ENCODE data around the gene CSNK1D. TPM values are rescaled to one million over a fixed set of nuclear protein-coding genes. Genes with fewer than 3 reads are reported as not detected.

CSNK1D gene
- total RNA-seq, 1 donor from 2014 or later = 118 TPM

DNA sequence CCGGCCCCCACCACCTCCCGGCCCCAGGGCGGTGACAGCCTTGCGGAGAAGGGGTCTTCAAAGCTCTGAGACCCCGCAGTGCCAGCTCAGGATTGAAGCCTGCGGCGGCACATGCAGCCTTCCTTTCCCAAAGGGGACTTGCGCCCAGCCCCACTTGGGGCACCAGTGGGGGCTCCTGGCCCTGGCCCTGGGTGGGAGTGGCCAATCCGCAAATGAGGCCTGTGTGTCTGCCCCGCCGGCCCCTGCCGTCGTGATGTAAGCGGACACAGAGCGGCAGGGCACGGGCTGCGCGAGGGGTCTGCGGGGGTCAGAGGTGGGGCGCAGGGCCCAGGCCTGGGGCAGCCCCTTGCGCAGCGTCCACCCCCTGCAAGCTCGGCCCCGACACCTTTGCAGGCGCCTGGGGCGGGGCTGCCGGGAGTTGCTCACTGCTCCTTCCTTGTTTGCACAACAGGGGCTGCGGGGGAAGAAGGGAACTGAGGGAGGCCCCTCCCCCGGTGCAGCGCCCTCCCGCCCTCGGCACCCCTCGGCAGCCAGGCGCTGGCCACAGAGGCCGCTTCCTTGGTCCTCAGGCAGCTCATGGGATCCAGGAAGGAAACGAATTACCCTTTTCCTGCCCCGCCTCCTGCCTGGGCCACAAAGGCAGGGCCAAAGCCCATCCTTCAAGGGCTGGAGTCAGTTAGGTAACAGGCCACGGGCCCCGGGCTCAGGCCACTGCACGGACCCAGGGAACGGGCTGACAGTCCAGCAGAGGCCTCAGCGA is 41.8 kb downstream of the CSNK1D start:
- no peak for DNase-seq (ENCODE audit: extremely low spot score, unreplicated experiment)
- Mint-ChIP-seq H3K27ac (ENCODE audit: unreplicated experiment) (no peak overlapping the region), H3K4me1 (ENCODE audit: unreplicated experiment) (peaks cover 30% of the 10 kb centered on the region), H3K27me3 (ENCODE audit: unreplicated experiment) (no peaks in the 10 kb centered on the region), H3K9me3 (ENCODE audit: unreplicated experiment) (no peaks in the 10 kb centered on the region), H3K4me3 (ENCODE audit: unreplicated experiment) (no peak overlapping the region), H3K36me3 (ENCODE audit: unreplicated experiment) (no peaks in the 10 kb centered on the region)
- TF ChIP-seq, protein P1, sequence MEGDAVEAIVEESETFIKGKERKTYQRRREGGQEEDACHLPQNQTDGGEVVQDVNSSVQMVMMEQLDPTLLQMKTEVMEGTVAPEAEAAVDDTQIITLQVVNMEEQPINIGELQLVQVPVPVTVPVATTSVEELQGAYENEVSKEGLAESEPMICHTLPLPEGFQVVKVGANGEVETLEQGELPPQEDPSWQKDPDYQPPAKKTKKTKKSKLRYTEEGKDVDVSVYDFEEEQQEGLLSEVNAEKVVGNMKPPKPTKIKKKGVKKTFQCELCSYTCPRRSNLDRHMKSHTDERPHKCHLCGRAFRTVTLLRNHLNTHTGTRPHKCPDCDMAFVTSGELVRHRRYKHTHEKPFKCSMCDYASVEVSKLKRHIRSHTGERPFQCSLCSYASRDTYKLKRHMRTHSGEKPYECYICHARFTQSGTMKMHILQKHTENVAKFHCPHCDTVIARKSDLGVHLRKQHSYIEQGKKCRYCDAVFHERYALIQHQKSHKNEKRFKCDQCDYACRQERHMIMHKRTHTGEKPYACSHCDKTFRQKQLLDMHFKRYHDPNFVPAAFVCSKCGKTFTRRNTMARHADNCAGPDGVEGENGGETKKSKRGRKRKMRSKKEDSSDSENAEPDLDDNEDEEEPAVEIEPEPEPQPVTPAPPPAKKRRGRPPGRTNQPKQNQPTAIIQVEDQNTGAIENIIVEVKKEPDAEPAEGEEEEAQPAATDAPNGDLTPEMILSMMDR (IDR thresholded peaks at IDR 0.05) = no peak

DNA sequence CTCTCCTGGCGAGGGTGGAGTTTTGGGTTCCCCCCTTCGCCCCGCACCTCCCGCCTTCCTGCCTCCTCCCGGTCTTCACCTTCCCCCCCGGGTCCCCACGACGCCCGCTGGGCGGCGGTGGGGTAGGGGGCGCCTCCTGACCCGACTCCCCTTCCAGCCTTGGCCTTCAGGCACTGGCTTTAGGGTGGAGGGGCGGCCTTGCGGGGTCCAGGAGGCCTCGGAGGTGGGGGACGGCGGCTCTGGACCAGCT is 42.3 kb downstream of the CSNK1D start:
- Mint-ChIP-seq H3K36me3 (ENCODE audit: unreplicated experiment) (no peaks in the 10 kb centered on the region), H3K4me3 (ENCODE audit: unreplicated experiment) (no peak overlapping the region), H3K9me3 (ENCODE audit: unreplicated experiment) (no peaks in the 10 kb centered on the region), H3K27ac (ENCODE audit: unreplicated experiment) (no peak overlapping the region), H3K27me3 (ENCODE audit: unreplicated experiment) (no peaks in the 10 kb centered on the region), H3K4me1 (ENCODE audit: unreplicated experiment) (peaks cover 26% of the 10 kb centered on the region)
- TF ChIP-seq, protein P1 (IDR thresholded peaks at IDR 0.05) = no peak
- DNase-seq (ENCODE audit: extremely low spot score, unreplicated experiment) = no peak

DNA sequence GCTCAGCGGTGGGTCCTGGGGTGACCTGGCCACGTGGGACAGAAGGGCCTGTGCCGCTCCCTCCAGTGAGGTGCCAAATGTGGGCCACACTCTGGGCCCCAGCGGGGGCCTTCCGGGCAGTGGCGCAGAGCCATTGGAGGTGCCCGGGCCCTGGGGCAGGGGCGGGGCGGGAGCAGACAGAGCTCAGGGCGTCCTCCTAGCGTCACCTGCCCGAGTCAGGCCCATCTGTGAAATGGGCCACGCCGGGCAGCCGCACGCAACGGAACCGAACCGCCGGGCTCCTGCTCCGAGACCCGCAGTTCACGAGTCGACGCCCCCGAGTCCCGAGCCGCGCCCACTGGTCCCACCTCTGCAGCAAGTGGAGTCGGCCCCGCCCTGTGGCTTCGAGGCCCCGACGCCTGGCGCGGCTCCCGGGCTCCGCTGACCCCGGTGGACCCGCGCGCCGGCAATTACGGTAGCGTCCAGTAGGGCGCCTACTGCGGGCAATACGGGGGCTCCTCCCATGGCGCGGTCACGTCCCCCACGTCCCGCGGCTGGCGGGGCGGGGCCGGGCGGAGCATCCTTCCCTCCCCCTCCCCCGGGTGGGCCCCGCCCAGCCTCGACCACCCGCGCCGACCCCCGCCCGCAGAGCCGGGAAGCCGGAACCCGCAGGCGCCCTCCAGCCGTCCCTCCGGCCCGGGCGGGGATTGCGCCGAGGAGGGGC is 42.7 kb downstream of the CSNK1D start:
- H3K4me1 Mint-ChIP-seq (ENCODE audit: unreplicated experiment) = peaks cover 21% of the 10 kb centered on the region
- no peaks in the 10 kb centered on the region for H3K27me3 Mint-ChIP-seq (ENCODE audit: unreplicated experiment)
- H3K4me3 Mint-ChIP-seq (ENCODE audit: unreplicated experiment) = peak overlapping the region; percentile 50
- TF ChIP-seq, protein P1 (IDR thresholded peaks at IDR 0.05) = peak; percentile 31
- H3K36me3 Mint-ChIP-seq (ENCODE audit: unreplicated experiment) = no peaks in the 10 kb centered on the region
- DNase-seq (ENCODE audit: extremely low spot score, unreplicated experiment) = no peak
- H3K27ac Mint-ChIP-seq (ENCODE audit: unreplicated experiment) = no peak overlapping the region
- H3K9me3 Mint-ChIP-seq (ENCODE audit: unreplicated experiment) = no peaks in the 10 kb centered on the region

DNA sequence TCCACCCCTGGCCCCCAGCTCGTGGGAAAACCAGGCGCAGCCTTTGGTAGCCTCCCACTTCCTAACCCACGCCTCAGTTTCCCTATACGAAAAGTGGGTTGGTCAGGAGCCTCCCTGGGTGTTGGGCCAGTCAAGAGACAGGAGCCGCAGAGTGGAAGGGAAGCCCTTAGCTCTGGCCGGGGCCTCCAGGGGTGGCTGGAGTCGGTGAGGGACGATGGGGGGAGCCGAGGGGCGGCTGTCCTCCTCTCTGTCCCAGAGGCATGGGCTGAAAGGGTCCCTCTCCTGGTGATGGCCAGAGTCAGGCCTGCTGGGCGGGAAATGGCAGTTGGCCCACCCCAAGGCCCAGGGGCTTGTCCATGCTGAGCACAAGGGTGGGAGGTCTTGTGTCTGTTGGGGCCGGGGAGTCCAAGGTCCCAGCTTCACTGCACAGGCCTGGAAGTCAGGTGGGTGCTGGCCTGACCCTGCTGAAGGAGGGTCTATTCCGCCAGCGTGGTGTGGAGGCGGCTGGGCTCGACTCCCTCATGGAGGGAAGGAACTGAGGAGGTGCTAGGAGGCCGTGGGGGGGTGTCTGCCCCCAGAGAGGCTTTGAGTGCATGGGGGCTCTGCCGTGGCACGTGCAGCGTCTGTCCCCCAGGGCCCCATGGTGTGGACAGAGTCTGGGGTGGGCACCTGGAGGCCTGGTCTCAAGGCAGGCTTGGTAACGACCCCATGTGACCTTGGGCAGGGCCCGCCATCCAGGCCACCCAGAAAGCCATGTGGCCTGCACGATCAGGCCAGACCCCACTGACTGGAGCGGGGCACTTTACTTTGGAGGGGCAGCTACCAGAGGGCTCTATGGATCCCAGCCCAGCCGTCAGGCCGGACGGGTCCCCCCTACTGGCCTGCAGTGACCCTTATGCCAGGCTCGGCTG is 43.5 kb downstream of the CSNK1D start:
- TF ChIP-seq, protein P1 (IDR thresholded peaks at IDR 0.05) = no peak
- no peaks in the 10 kb centered on the region for H3K27me3 Mint-ChIP-seq (ENCODE audit: unreplicated experiment)
- peaks cover 18% of the 10 kb centered on the region for H3K4me1 Mint-ChIP-seq (ENCODE audit: unreplicated experiment)
- peak overlapping the region; percentile 55 for H3K4me3 Mint-ChIP-seq (ENCODE audit: unreplicated experiment)
- H3K27ac Mint-ChIP-seq (ENCODE audit: unreplicated experiment) = peak overlapping the region; percentile 69
- H3K36me3 Mint-ChIP-seq (ENCODE audit: unreplicated experiment) = no peaks in the 10 kb centered on the region
- DNase-seq (ENCODE audit: extremely low spot score, unreplicated experiment) = no peak
- no peaks in the 10 kb centered on the region for H3K9me3 Mint-ChIP-seq (ENCODE audit: unreplicated experiment)
